ENCODE measurements around the gene CGB7.
"Not testable (repeated sequence)": the region's sequence is repeated elsewhere in the genome, so short reads cannot be mapped to it uniquely, and the experiment has no call there.

GRCh38 chr19:49043548-49043947 lies 14.0 kb downstream of the CGB7 start, which contains the start of gene CGB5:
- not testable (repeated sequence) for TF ChIP-seq CTCF, POLR2AphosphoS5 (IDR thresholded peaks at IDR 0.05)

Measured in upper lobe of left lung (tissue), 4 donors.